Erythroblast (primary cell): Measurements from ENCODE around the gene EPHA2.

Source experiments
- GATA1 ChIP-seq: IDR thresholded peaks from 2 replicates; pipeline ENCODE4 v1.6.1; 2011; ENCODE audit warnings: low read depth, mild to moderate bottlenecking, control low read depth, low read length, moderate library complexity
- POLR2A ChIP-seq: IDR thresholded peaks from 2 replicates; pipeline ENCODE4 v1.6.1; 2011; ENCODE audit warnings: mild to moderate bottlenecking, low read length

DNA sequence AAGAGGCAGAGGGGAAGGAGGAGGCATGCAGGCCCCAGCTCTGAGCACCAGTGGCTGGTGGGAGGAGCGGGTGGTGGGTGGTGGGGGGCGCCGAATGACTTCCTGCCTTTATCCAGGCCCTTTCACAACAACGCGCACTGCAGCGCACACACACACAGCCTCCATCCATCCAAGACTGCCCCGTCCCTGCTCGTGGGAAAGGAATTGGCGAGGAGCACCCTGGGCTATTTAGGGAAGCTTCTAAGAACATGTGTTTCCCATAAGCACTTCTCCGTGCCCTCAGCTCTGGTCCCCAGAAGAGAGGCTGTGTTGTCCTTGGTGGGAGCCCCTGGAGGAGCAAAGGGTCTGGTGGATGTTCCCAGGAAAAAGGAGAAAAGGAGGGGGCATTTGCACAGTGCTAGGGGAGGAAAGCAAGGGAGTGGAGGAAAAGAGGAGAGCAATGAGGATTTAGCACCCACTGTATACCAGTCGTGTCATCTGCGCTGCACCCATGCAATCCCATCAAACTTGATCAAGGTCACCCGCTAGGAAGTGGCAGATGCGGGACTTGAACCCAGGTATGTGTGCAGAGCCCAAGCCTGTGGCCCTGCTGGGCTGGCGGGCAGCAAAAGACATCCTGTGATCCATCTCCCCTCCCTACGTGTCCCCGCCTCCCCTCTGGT, 28.1 kb downstream of the EPHA2 start:
- no peak for TF ChIP-seq POLR2A
- TF ChIP-seq GATA1 = no peak
